Endothelial cell of umbilical vein (primary cell): Measurements from ENCODE around the gene SH3GL1. TPM values are rescaled to one million over a fixed set of nuclear protein-coding genes. Genes with fewer than 3 reads are reported as not detected.

Source experiments
- BruUV-seq: library from RNA; stranded (reverse); fragments of 400-500 nt; replicated peaks from 2 replicates; lab custom pipeline; 2021; lab: Mats Ljungman, UMichigan
- CTCF ChIA-PET: fragments of 300-600, 350-600 bp; sonication (Branson Sonifier 250); formaldehyde crosslinking; loops from one replicate; lab custom pipeline; 2021; ENCODE audit warnings: antibody characterized with exemption, inconsistent platforms; lab: Charles Lee
- POLR2A ChIA-PET: fragments of 300-600, 350-600 bp; sonication (Branson Sonifier 250); formaldehyde crosslinking; loops from one replicate; lab custom pipeline; 2021; ENCODE audit warnings: antibody characterized with exemption, inconsistent platforms; lab: Charles Lee
- DNase-seq: peaks from one replicate; pipeline ENCODE4 v3.0.0-alpha.2; 2011; ENCODE audit warnings: low read depth, low spot score
- FAIRE-seq: peaks from 2 replicates; lab custom pipeline; 2011; peaks lifted over from hg19 to GRCh38; lab: Jason Lieb, UNC
- H2AFZ ChIP-seq: 2 replicates; pipeline ENCODE4 v1.6.0; 2012; ENCODE audit warnings: low read depth, low read length, control low read depth, inconsistent platforms
- H3K27ac ChIP-seq: 2 replicates; pipeline ENCODE4 v1.5.1; 2011; ENCODE audit warnings: low read depth, mild to moderate bottlenecking, control low read depth, low read length, moderate library complexity; ENCODE audit not compliant: insufficient read depth
- H3K27me3 ChIP-seq, 2 experiments: 2 replicates each; pipeline versions ENCODE4 v1.6.0 to v1.6.1; 2011; ENCODE audit warnings: low read length in 2 of 2, mixed read lengths in 1 of 2; ENCODE audit not compliant: control insufficient read depth in 2 of 2, insufficient read depth in 2 of 2
- H3K36me3 ChIP-seq, 2 experiments: 2 replicates in 1 of 2; 3 replicates in 1 of 2; pipeline ENCODE4 v1.5.1; 2011; ENCODE audit warnings: low read length in 2 of 2, mild to moderate bottlenecking in 1 of 2, moderate library complexity in 1 of 2; ENCODE audit not compliant: control insufficient read depth in 2 of 2, insufficient read depth in 2 of 2; ENCODE audit errors: extremely low read depth in 1 of 2
- H3K4me1 ChIP-seq: 3 replicates; pipeline ENCODE4 v1.5.1; 2011; ENCODE audit warnings: mild to moderate bottlenecking, low read length; ENCODE audit not compliant: control insufficient read depth, insufficient read depth; ENCODE audit errors: extremely low read depth
- H3K4me2 ChIP-seq: 2 replicates; pipeline ENCODE4 v1.6.1; 2011; ENCODE audit warnings: low read length, control low read depth, mixed read lengths; ENCODE audit not compliant: insufficient read depth
- H3K4me3 ChIP-seq, 3 experiments: fragments of 200-600 bp in 1 of 3; sonication (generic), shearing (Covaris generic) in 1 of 3; replicated peaks in 1 of 3; 2 replicates each; pipeline ENCODE4 v1.5.1; 2011 to 2016; ENCODE audit warnings: control low read depth in 3 of 3, low read length in 3 of 3, mild to moderate bottlenecking in 2 of 3, inconsistent platforms in 1 of 3, low read depth in 1 of 3, moderate library complexity in 1 of 3; ENCODE audit not compliant: insufficient read depth in 1 of 3
- H3K79me2 ChIP-seq: 2 replicates; pipeline ENCODE4 v1.6.0; 2012; ENCODE audit warnings: low read length, inconsistent platforms; ENCODE audit not compliant: control insufficient read depth, insufficient read depth
- H3K9ac ChIP-seq: replicated peaks from 2 replicates; pipeline ENCODE3; 2011; ENCODE audit warnings: low read length, control low read depth; ENCODE audit not compliant: insufficient read depth; ENCODE audit errors: extremely low read depth
- H3K9me1 ChIP-seq: replicated peaks from 3 replicates; pipeline ENCODE4 v1.6.0; 2011; ENCODE audit warnings: mild to moderate bottlenecking, low read length; ENCODE audit not compliant: control insufficient read depth, insufficient read depth; ENCODE audit errors: extremely low read depth
- H3K9me3 ChIP-seq: replicated peaks from 2 replicates; pipeline ENCODE4 v1.5.1; 2012; ENCODE audit warnings: low read length, inconsistent platforms; ENCODE audit not compliant: control insufficient read depth, insufficient read depth
- H4K20me1 ChIP-seq: replicated peaks from 2 replicates; pipeline ENCODE3; 2011; ENCODE audit warnings: mild to moderate bottlenecking, low read length; ENCODE audit not compliant: control insufficient read depth, insufficient read depth; ENCODE audit errors: extremely low read depth
- EZH2 ChIP-seq: IDR thresholded peaks from 2 replicates; pipeline ENCODE4 v1.6.1; 2012; ENCODE audit warnings: borderline replicate concordance, low read depth, mild to moderate bottlenecking, moderate library complexity, low read length, inconsistent platforms; ENCODE audit not compliant: severe bottlenecking
- FOS ChIP-seq: IDR thresholded peaks from 2 replicates; pipeline ENCODE4 v1.6.1; 2011; ENCODE audit warnings: mild to moderate bottlenecking, low read length, moderate library complexity, borderline replicate concordance; ENCODE audit not compliant: insufficient read depth
- JUN ChIP-seq: IDR thresholded peaks from 2 replicates; pipeline ENCODE4 v1.6.1; 2011; ENCODE audit warnings: borderline replicate concordance, low read depth; ENCODE audit not compliant: insufficient read length, insufficient read depth
- MYC ChIP-seq: IDR thresholded peaks from one replicate; pipeline ENCODE4 v1.6.1; 2011; ENCODE audit warnings: mild to moderate bottlenecking, low read depth, low read length
- POLR2A ChIP-seq: IDR thresholded peaks from 2 replicates; pipeline ENCODE4 v1.6.1; 2012; ENCODE audit warnings: low read depth, mild to moderate bottlenecking, control low read depth, low read length
- POLR2AphosphoS5 ChIP-seq: IDR thresholded peaks from 2 replicates; pipeline ENCODE4 v1.6.1; 2012; ENCODE audit warnings: low read depth, mild to moderate bottlenecking, control low read depth, low read length, moderate library complexity; ENCODE audit not compliant: insufficient read depth
- dilution Hi-C: fragments of 300-500 bp; cut with MboI; formaldehyde crosslinking; loops from one replicate; pipeline ENCODE4 v1.15.0; 2019; ENCODE audit warnings: low sequenced_read_pairs; ENCODE audit not compliant: extremely low pct_ligation_motif_present
- intact Hi-C: fragments of 100-400 bp; cut with micrococcal nuclease; formaldehyde crosslinking; loops from one replicate; pipeline ENCODE4 v1.10.0; 2022
- polyA plus RNA-seq, 4 experiments: library from polyadenylated mRNA; depleted of rRNA in 3 of 4; stranded (reverse) in 3 of 4; unstranded in 1 of 4; fragments of >200 nt; gene quantifications; 2 replicates each; pipeline versions ENCODE4 v1.2.1 to v1.2.3, GENCODE V29; 2011 to 2012; ENCODE audit warnings: missing spikeins in 1 of 4
- total RNA-seq: library from RNA; stranded (reverse); gene quantifications from 2 replicates; pipeline ENCODE4 v1.2.3, GENCODE V29; 2021
- TF ChIP-seq, protein P1 (sequence below): IDR thresholded peaks from 2 replicates; pipeline ENCODE4 v1.6.1; 2011; ENCODE audit not compliant: insufficient read depth, insufficient read length

The SH3GL1 gene
- total and polyA plus RNA-seq, 2 donors (not counting 3 experiments of a cell fraction or from before 2014, with no cell fraction given): 143 to 145 TPM

DNA sequence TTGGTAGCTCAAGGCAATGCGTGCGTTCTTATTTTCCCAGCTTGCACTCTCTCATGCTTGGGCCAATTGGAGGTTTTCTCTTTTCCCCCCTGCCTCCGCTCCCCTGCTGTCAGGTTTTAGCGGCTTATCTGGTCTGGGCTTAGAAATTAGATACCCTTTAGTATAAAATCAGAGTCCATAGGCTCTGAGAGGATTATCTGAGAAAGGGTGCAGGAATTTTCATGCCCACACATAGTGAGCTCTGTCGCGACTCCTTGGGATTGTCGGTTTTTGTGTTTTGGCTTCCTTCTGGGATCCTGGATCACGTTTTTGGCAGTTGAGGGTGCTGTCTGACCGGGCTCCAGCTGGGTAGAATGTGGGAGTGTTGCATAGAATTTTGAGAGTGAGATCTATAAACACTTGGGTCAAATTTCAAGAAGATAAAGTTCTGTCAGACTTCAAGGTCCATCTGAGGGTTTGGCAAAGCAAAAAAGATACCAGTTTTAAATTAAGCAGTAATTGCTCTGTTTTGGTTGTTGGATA, 14.5 kb upstream of the SH3GL1 start:
- no peaks in the 10 kb centered on the region for H3K9me3 ChIP-seq
- H3K4me3 ChIP-seq: no peak overlapping the region
- H3K4me1 ChIP-seq: no peaks in the 10 kb centered on the region
- no peaks in the 10 kb centered on the region for H3K9me1 ChIP-seq
- BruUV-seq: no TSS peak
- DNase-seq (no peak), FAIRE-seq (no peak)
- H3K36me3 ChIP-seq: no peaks in the 10 kb centered on the region
- TF ChIP-seq, protein P1, sequence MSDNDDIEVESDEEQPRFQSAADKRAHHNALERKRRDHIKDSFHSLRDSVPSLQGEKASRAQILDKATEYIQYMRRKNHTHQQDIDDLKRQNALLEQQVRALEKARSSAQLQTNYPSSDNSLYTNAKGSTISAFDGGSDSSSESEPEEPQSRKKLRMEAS: no peak
- TF ChIP-seq EZH2 (no peak), JUN (no peak), FOS (no peak), MYC (no peak), POLR2A (no peak), POLR2AphosphoS5 (no peak)
- H4K20me1 ChIP-seq: no peaks in the 10 kb centered on the region
- ChIA-PET CTCF (interaction anchor here (1.6 kb wide), 1 partner anchor 57 kb away, joined by 4 read pairs; the partner anchor contains the start of gene HDGFL2), POLR2A (no interaction called here)
- H3K4me2 ChIP-seq: no peak overlapping the region
- no peak overlapping the region for H2AFZ ChIP-seq
- H3K79me2 ChIP-seq: peaks cover 20% of the 10 kb centered on the region
- no peak overlapping the region for H3K27ac ChIP-seq
- no peak overlapping the region for H3K9ac ChIP-seq
- intact Hi-C loops: no loop called here
- dilution Hi-C loops: loop anchor here (10.0 kb wide), 1 partner anchor 50 kb away; no protein-coding TSS in a partner anchor
- no peaks in the 10 kb centered on the region for H3K27me3 ChIP-seq
